HUDEP-2 (cell line): ENCODE measurements around the gene HTR3D.
A peak's percentile ranks its signal among the peaks of the same experiment; 100 is the strongest.
"Not testable (repeated sequence)": the region's sequence is repeated elsewhere in the genome, so short reads cannot be mapped to it uniquely, and the experiment has no call there.

Source experiments
- DNase-seq, 76 experiments: peaks; one replicate each; lab custom pipeline; 2025; ENCODE audit not compliant: unreplicated experiment in 76 of 76; lab: John Stamatoyannopoulos, UW

The HTR3D gene

DNA sequence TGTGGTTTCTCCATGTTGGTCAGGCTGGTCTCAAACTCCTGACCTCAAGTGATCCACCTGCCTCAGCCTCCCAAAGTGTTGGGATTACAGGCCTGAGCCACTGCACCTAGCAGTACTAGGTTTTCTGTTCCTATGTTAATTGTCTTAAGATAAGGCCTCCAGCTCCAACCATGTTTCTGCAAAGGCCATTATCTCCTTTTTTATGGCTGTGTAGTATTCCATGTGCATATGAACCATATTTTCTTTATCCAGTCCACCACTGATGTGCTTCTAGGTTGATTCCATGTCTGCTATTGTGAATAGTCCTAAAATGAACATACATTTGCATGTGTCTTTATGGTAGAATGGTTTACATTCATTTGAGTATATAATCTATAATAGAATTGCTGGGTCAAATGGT is 31.1 kb downstream of the HTR3D start:
- DNase-seq = no peak

DNA sequence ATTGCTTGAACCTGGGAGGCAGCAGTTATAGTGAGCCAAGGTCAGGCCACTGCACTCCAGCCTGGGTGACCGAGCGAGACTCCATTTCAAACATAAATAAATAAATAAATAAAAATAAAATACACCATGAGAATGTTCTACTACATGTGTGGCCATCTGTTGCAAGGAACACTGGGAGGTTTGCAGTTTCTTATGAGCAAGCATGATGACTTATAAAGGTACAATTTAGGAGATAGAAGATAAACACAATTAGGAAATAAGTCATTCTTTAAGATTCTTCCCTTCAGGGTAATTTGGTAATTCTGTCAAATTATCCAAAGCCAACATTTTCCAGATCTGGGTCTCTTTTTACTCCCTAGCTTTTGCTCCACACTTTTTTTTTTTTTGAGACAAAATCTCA is 34.7 kb downstream of the HTR3D start:
- no peak for DNase-seq

GRCh38 chr3:184067573-184068055 is 36.1 kb downstream of the HTR3D start:
- peak in 15 of 76 experiments; percentile 1 to 55 (median 28) for DNase-seq

- no peak for DNase-seq
These were observed 36.8 kb downstream of the HTR3D start for GRCh38 chr3:184068344-184068743.

DNA sequence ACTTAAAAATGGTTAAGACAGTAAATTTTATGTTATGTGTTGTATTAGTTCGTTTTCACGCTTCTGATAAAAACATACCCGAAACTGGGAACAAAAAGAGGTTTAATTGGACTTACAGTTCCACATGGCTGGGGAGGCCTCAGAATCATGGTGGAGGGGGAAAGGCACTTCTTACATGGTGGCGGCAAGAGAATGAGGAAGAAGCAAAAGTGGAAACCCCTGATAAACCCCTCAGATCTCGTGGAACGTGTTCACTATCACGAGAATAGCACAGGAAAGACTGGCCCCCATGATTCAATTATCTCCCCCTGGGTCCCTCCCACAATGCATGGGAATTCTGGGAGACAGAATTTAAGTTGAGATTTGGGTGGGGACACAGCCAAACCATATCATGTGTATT is 39.6 kb downstream of the HTR3D start:
- DNase-seq = not testable (repeated sequence)

- DNase-seq = no peak
These were observed 42.1 kb downstream of the HTR3D start for GRCh38 chr3:184073621-184074020.

DNA sequence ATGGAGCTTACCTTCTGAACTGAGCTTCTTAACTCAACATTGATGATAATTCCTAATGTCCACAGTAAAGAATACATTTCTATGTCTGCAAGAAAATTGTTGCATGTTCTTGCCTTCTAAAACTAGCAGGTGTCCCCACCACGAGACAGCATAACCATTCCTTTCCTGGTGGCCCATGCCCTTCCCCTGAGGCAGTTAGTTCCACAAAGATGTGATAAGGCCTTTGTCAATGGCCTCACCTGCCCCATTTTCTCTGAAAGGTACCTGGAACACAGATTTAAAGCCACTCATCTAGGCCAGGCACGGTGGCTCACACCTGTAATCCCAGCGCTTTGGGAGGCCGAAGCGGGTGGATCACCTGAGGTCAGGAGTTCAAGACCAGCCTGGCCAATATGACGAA is 44.4 kb downstream of the HTR3D start:
- DNase-seq = no peak

- DNase-seq = no peak
These were observed 46.3 kb downstream of the HTR3D start for GRCh38 chr3:184077881-184078280.

DNA sequence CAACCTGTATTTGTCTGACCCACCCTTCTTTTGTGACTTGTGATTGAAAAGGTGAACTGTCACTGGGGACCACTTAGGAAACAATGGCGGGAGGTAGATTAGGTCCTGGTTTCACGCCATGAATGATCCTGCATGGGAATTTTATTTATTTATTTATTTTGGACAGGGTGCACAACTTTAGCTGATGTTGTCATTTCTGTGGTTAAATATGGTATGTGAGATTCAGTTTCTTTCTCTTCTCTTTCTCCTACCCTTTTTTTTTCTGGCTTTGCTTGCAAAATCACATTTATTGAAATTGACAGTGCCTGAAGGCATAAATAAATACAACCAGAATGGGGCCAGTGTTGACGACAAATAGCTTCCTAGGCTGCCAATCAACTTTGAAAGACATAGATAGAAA is 47.3 kb downstream of the HTR3D start:
- no peak for DNase-seq

GRCh38 chr3:184081116-184081830 is 49.7 kb downstream of the HTR3D start:
- DNase-seq = no peak

GRCh38 chr3:184082034-184082433 is 50.5 kb downstream of the HTR3D start:
- DNase-seq = no peak

DNA sequence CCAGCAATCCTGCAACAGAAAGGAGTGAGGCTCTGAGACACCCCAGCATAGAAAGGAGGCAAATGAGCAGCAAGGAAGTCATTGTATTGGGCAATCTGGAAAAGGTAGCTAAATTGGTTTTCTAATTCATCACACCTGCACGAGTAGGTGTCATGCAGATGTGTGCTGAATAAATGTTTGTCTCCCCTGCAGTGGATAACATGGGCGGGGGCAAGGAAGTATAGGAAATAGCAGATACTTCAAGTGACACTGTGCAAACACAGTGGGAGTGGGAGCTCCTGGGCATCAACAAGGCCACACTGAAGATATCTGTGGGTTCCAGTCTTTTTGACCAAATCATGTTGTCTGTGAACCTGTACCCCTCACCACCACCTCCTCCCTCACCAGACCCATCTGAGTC is 50.9 kb downstream of the HTR3D start:
- DNase-seq = no peak

DNA sequence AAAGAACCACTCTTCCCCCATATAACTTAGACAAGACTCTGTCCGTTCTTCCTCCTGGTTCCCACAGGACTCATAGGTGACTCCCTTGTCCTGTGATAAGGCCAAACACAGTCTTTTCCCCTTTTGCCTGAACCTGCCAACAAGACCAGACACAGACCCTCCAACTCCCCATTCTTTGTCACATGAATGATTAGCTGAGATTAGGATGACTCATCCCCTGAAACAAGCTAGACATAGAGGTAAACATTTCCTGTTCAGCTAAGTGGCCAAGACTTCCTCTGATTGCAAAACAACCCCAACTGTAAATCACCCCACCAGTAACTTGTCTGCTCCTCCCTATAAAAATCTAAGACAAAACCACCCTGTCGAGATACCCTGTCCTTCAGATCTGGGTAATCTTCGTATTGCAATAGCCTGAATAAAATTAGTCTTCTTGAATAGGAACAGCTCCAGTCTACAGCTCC is 53.9 kb downstream of the HTR3D start:
- DNase-seq = no peak
